ENCODE results near the gene PFKFB4. TPM values are rescaled to one million over a fixed set of nuclear protein-coding genes. Genes with fewer than 3 reads are reported as not detected.

The PFKFB4 gene
- total and polyA plus RNA-seq, 2 of the 8 experiments (the other 6 are each of a cell fraction or from before 2014, with no cell fraction given) = 10.7 to 20.1 TPM

DNA sequence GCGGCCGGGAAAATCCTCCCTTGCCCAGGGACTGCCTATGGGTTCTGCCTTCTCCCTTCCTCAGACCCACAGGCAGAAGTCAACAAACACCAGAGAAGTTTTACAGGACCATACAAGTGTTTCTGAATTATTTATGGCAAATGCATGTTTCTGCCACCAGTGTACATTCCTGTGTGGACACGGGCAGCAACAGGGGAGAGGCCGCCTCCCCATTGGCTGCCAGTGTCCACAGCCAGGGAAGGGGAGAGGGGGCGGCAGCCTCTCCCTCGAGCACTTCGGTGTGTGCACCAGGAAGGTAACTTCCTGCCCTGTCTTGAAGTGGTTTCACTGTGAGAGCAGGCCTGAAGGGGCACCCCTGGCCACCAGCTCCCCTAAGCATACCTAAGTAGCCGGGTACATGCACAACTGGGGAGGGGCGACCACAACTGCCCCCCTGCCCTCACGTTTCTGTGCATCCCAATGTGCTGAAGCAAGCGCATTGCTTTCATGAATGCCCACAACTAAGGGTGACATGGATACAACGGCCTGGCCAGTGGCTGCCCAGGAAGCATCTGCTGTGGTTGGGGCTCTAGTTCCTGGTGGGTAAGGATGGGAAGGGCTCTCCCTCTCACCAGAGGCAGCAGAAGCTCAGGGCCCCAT, 37.8 kb downstream of the PFKFB4 start (continued):
- TF ChIP-seq, protein P1, sequence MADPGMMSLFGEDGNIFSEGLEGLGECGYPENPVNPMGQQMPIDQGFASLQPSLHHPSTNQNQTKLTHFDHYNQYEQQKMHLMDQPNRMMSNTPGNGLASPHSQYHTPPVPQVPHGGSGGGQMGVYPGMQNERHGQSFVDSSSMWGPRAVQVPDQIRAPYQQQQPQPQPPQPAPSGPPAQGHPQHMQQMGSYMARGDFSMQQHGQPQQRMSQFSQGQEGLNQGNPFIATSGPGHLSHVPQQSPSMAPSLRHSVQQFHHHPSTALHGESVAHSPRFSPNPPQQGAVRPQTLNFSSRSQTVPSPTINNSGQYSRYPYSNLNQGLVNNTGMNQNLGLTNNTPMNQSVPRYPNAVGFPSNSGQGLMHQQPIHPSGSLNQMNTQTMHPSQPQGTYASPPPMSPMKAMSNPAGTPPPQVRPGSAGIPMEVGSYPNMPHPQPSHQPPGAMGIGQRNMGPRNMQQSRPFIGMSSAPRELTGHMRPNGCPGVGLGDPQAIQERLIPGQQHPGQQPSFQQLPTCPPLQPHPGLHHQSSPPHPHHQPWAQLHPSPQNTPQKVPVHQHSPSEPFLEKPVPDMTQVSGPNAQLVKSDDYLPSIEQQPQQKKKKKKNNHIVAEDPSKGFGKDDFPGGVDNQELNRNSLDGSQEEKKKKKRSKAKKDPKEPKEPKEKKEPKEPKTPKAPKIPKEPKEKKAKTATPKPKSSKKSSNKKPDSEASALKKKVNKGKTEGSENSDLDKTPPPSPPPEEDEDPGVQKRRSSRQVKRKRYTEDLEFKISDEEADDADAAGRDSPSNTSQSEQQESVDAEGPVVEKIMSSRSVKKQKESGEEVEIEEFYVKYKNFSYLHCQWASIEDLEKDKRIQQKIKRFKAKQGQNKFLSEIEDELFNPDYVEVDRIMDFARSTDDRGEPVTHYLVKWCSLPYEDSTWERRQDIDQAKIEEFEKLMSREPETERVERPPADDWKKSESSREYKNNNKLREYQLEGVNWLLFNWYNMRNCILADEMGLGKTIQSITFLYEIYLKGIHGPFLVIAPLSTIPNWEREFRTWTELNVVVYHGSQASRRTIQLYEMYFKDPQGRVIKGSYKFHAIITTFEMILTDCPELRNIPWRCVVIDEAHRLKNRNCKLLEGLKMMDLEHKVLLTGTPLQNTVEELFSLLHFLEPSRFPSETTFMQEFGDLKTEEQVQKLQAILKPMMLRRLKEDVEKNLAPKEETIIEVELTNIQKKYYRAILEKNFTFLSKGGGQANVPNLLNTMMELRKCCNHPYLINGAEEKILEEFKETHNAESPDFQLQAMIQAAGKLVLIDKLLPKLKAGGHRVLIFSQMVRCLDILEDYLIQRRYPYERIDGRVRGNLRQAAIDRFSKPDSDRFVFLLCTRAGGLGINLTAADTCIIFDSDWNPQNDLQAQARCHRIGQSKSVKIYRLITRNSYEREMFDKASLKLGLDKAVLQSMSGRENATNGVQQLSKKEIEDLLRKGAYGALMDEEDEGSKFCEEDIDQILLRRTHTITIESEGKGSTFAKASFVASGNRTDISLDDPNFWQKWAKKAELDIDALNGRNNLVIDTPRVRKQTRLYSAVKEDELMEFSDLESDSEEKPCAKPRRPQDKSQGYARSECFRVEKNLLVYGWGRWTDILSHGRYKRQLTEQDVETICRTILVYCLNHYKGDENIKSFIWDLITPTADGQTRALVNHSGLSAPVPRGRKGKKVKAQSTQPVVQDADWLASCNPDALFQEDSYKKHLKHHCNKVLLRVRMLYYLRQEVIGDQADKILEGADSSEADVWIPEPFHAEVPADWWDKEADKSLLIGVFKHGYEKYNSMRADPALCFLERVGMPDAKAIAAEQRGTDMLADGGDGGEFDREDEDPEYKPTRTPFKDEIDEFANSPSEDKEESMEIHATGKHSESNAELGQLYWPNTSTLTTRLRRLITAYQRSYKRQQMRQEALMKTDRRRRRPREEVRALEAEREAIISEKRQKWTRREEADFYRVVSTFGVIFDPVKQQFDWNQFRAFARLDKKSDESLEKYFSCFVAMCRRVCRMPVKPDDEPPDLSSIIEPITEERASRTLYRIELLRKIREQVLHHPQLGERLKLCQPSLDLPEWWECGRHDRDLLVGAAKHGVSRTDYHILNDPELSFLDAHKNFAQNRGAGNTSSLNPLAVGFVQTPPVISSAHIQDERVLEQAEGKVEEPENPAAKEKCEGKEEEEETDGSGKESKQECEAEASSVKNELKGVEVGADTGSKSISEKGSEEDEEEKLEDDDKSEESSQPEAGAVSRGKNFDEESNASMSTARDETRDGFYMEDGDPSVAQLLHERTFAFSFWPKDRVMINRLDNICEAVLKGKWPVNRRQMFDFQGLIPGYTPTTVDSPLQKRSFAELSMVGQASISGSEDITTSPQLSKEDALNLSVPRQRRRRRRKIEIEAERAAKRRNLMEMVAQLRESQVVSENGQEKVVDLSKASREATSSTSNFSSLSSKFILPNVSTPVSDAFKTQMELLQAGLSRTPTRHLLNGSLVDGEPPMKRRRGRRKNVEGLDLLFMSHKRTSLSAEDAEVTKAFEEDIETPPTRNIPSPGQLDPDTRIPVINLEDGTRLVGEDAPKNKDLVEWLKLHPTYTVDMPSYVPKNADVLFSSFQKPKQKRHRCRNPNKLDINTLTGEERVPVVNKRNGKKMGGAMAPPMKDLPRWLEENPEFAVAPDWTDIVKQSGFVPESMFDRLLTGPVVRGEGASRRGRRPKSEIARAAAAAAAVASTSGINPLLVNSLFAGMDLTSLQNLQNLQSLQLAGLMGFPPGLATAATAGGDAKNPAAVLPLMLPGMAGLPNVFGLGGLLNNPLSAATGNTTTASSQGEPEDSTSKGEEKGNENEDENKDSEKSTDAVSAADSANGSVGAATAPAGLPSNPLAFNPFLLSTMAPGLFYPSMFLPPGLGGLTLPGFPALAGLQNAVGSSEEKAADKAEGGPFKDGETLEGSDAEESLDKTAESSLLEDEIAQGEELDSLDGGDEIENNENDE (IDR thresholded peaks at IDR 0.05; ENCODE audit: insufficient replicate concordance, low read length) = no peak
- TF ChIP-seq, protein P2, sequence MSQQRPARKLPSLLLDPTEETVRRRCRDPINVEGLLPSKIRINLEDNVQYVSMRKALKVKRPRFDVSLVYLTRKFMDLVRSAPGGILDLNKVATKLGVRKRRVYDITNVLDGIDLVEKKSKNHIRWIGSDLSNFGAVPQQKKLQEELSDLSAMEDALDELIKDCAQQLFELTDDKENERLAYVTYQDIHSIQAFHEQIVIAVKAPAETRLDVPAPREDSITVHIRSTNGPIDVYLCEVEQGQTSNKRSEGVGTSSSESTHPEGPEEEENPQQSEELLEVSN (IDR thresholded peaks at IDR 0.05) = no peak
- no peak for TF ChIP-seq TEAD4 (IDR thresholded peaks at IDR 0.05; ENCODE audit: low read depth, low read length)
- no peak for TF ChIP-seq HDAC6 (IDR thresholded peaks at IDR 0.05; ENCODE audit: low read depth, low read length)
- TF ChIP-seq SIX5 (IDR thresholded peaks at IDR 0.05; ENCODE audit: low read depth, low read length) = no peak
- TF ChIP-seq, protein P3, sequence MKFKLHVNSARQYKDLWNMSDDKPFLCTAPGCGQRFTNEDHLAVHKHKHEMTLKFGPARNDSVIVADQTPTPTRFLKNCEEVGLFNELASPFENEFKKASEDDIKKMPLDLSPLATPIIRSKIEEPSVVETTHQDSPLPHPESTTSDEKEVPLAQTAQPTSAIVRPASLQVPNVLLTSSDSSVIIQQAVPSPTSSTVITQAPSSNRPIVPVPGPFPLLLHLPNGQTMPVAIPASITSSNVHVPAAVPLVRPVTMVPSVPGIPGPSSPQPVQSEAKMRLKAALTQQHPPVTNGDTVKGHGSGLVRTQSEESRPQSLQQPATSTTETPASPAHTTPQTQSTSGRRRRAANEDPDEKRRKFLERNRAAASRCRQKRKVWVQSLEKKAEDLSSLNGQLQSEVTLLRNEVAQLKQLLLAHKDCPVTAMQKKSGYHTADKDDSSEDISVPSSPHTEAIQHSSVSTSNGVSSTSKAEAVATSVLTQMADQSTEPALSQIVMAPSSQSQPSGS (IDR thresholded peaks at IDR 0.05; ENCODE audit: low read length) = no peak
- no peak for TF ChIP-seq MAFK (IDR thresholded peaks at IDR 0.05; ENCODE audit: low read depth, low read length)
- TF ChIP-seq RFX5 (IDR thresholded peaks at IDR 0.05; ENCODE audit: borderline replicate concordance, low read depth, low read length) = no peak

Measured in H1 (cell line).